Body of pancreas (tissue), 4 donors: ENCODE measurements around the gene PFKFB2. TPM values are rescaled to one million over a fixed set of nuclear protein-coding genes. Genes with fewer than 3 reads are reported as not detected.
"Not testable (repeated sequence)": the region's sequence is repeated elsewhere in the genome, so short reads cannot be mapped to it uniquely, and the experiment has no call there.

Source experiments
- ATAC-seq: fragments of 150-250 bp; one replicate; pipeline ENCODE4 v1.9.1; 2016
- DNase-seq, 4 donors: peaks; one replicate each; pipeline ENCODE4 v3.0.0-alpha.2; 2019
- H3K27ac ChIP-seq, 4 donors: fragments of 200-600 bp; sonication (generic); 1 replicate in 3 of 4; 2 replicates in 1 of 4; pipeline versions ENCODE4 v1.5.1 to v1.6.1; 2016 to 2019; ENCODE audit warnings: mild to moderate bottlenecking in 1 of 4, mixed read lengths in 1 of 4, moderate library complexity in 1 of 4
- H3K27me3 ChIP-seq, 2 donors: fragments of 200-600 bp; sonication (generic); one replicate each; pipeline ENCODE4 v1.6.0; 2016; ENCODE audit warnings: mild to moderate bottlenecking in 1 of 2
- H3K36me3 ChIP-seq, 2 donors: fragments of 200-600 bp; sonication (generic); replicated peaks in 1 of 2; 2 replicates each; pipeline ENCODE4 v1.5.1; 2016; ENCODE audit warnings: low read depth in 2 of 2; ENCODE audit not compliant: insufficient read depth in 1 of 2
- H3K4me1 ChIP-seq: fragments of 200-600 bp; sonication (generic); one replicate; pipeline ENCODE4 v1.6.0; 2016
- H3K4me3 ChIP-seq, 2 donors: fragments of 200-600 bp; sonication (generic); 1 replicate in 1 of 2; 2 replicates in 1 of 2; pipeline ENCODE4 v1.5.1; 2016 to 2019
- H3K9me3 ChIP-seq, 3 donors: fragments of 200-600 bp; sonication (generic); 1 replicate in 2 of 3; 2 replicates in 1 of 3; pipeline ENCODE4 v1.5.1; 2016
- CTCF ChIP-seq, 7 experiments: fragments of 450-650 bp in 4 of 7; fragments of 200-600 bp in 3 of 7; sonication (generic) in 3 of 7; IDR thresholded peaks; one replicate each; pipeline ENCODE4 v1.5.1; 2016 to 2019; ENCODE audit warnings: antibody characterized with exemption in 7 of 7
- POLR2A ChIP-seq, 3 donors: fragments of 450-650 bp; IDR thresholded peaks; one replicate each; pipeline ENCODE4 v1.6.1; 2016; ENCODE audit warnings: antibody characterized with exemption in 3 of 3, mild to moderate bottlenecking in 2 of 3
- WGBS, 2 donors: methylation state at CpG; one replicate each; pipeline ENCODE4 v1.1.5; 2017; 5-methylcytosine and 5-hydroxymethylcytosine counted together
- intact Hi-C: fragments of 100-400 bp; cut with DNase I; formaldehyde crosslinking; loops from one replicate; pipeline ENCODE4 v1.15.1; 2023
- total RNA-seq, 2 donors: library from RNA; depleted of rRNA; stranded (reverse); fragments of >200 nt; gene quantifications; one replicate each; pipeline ENCODE4 v1.1.0, GENCODE V29; 2016

PFKFB2 gene
- total RNA-seq, 2 donors from 2014 or later: 4.9 to 9.3 TPM

DNA sequence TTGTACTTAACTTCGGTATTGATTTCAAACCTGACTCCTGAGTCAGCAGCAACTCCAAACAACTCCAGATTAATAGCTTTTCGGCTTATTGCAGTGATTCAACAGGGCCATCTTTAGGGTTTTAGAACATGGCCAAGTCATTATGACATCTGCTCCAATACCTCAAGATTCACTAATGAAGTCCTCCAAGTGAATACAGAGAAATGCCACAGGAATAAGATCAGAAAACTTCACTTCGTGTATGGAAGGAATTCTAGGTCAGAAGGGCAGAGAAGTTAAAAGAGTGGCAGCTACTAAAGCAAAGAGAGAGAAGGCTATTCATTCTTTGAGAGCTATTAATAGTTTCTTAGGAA, 12.9 kb upstream of the PFKFB2 start:
- peak overlapping the region; percentile 23 to 63 (median 40) for H3K27ac ChIP-seq
- WGBS, 2 donors: 23 to 27% methylated on average over 3 of the region's 3 CpGs

GRCh38 chr1:207041397-207041796, 11.7 kb upstream of the PFKFB2 start:
- 82 to 86% methylated on average over 2 of the region's 2 CpGs for WGBS, 2 donors
- H3K36me3 ChIP-seq, H3K27me3 ChIP-seq, DNase-seq, H3K4me3 ChIP-seq, ATAC-seq, H3K9me3 ChIP-seq, H3K27ac ChIP-seq, intact Hi-C loops: not testable (repeated sequence)
- peaks cover 22% of the 10 kb centered on the region for H3K4me1 ChIP-seq

More for the DNA sequence above, 12.9 kb upstream of the PFKFB2 start:
- H3K27me3 ChIP-seq: no peaks in the 10 kb centered on the region
- DNase-seq (no peak), ATAC-seq (no peak)
- no peak for TF ChIP-seq CTCF (IDR thresholded peaks at IDR 0.05)
- no peak for TF ChIP-seq POLR2A (IDR thresholded peaks at IDR 0.05)
- H3K9me3 ChIP-seq: no peaks in the 10 kb centered on the region
- no peak overlapping the region for H3K4me3 ChIP-seq
- H3K36me3 ChIP-seq: no peaks in the 10 kb centered on the region
- intact Hi-C loops: no loop called here
- H3K4me1 ChIP-seq: peaks cover 18% of the 10 kb centered on the region

DNA sequence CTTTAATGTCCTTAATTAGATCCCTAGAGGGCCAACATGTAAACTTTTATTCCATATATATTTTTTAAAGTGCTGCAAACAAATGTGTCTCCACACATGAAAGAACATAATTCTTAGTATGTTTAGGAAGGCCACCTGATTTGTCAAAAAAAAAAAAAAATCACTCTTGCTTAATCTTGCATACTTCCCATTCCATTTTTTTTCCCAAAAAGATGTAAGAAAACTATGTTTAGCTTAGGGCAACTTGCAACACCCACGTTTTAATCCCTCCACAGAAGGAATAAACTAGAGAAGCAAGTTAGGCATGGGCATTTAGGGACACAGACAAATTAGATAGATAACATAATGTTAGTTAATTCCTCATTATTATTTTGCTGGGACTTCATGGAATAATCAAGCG, 7.6 kb upstream of the PFKFB2 start:
- Histone ChIP-seq H3K27ac (no peak overlapping the region), H3K27me3 (no peaks in the 10 kb centered on the region), H3K4me3 (no peak overlapping the region), H3K36me3 (no peaks in the 10 kb centered on the region), H3K4me1 (peaks cover 36% of the 10 kb centered on the region), H3K9me3 (no peaks in the 10 kb centered on the region)
- no peak for TF ChIP-seq CTCF (IDR thresholded peaks at IDR 0.05)
- ATAC-seq (no peak), DNase-seq (no peak)
- intact Hi-C loops: no loop called here
- WGBS, 2 donors: 62 to 73% methylated on average over 2 of the region's 2 CpGs

GRCh38 chr1:207047505-207047904, 5.6 kb upstream of the PFKFB2 start:
- intact Hi-C loops: no loop called here
- WGBS, 2 donors: 86 to 92% methylated on average over 1 of the region's 1 CpG
- no peak for ATAC-seq
- no peaks in the 10 kb centered on the region for H3K9me3 ChIP-seq
- no peaks in the 10 kb centered on the region for H3K36me3 ChIP-seq
- DNase-seq: no peak
- H3K4me1 ChIP-seq: peaks cover 51% of the 10 kb centered on the region
- H3K27me3 ChIP-seq: no peaks in the 10 kb centered on the region
- no peak overlapping the region for H3K4me3 ChIP-seq
- no peak for TF ChIP-seq CTCF (IDR thresholded peaks at IDR 0.05)
- TF ChIP-seq POLR2A (IDR thresholded peaks at IDR 0.05): no peak
- H3K27ac ChIP-seq: no peak overlapping the region

DNA sequence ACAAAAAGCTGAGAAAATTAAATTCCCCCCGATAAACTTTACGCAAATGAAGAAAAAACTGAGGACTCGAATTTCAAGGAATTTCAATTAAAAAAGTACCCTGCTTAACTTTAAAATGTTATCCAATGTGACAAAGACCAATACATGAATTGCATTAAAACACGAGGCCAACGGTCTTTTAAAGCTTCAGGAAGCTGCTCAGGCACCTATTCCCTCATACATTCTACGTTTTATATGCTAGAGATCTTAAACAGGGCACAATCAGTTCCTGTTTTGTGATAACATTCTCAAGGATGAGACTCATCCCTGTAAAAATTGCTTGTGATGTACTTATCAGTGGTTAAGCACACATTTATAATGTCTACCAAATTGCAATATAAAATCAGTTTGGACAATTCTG, 5.0 kb upstream of the PFKFB2 start:
- Histone ChIP-seq H3K4me1 (peaks cover 53% of the 10 kb centered on the region), H3K27ac (no peak overlapping the region), H3K36me3 (no peaks in the 10 kb centered on the region), H3K9me3 (no peaks in the 10 kb centered on the region), H3K27me3 (no peaks in the 10 kb centered on the region), H3K4me3 (no peak overlapping the region)
- intact Hi-C loops: no loop called here
- ATAC-seq (no peak), DNase-seq (no peak)
- no peak for TF ChIP-seq CTCF (IDR thresholded peaks at IDR 0.05)
- no peak for TF ChIP-seq POLR2A (IDR thresholded peaks at IDR 0.05)
- 72 to 79% methylated on average over 6 of the region's 6 CpGs for WGBS, 2 donors
